DOHH2 (cell line): Measurements from ENCODE around the gene SLC9A8.

ENCODE experiments used
- H3F3A ChIP-seq: fragments of 200-600 bp; sonication (generic), shearing (Covaris generic); 2 replicates; pipeline ENCODE4 v1.6.0; 2016; ENCODE audit warnings: antibody characterized with exemption, mild to moderate bottlenecking; ENCODE audit not compliant: control insufficient read depth, insufficient read depth
- H3K27ac ChIP-seq: fragments of 200-600 bp; sonication (generic); 2 replicates; pipeline ENCODE4 v1.5.1; 2014; ENCODE audit warnings: low read depth, mild to moderate bottlenecking, low read length, moderate library complexity
- H3K27me3 ChIP-seq: fragments of 200-600 bp; sonication (generic); 2 replicates; pipeline ENCODE4 v1.6.1; 2014; ENCODE audit warnings: mild to moderate bottlenecking, low read length, mixed read lengths; ENCODE audit not compliant: control insufficient read depth
- H3K36me3 ChIP-seq: fragments of 200-600 bp; sonication (generic); 2 replicates; pipeline ENCODE4 v1.6.1; 2014; ENCODE audit warnings: mild to moderate bottlenecking, low read length, moderate library complexity, mixed read lengths; ENCODE audit not compliant: control insufficient read depth
- H3K4me1 ChIP-seq: fragments of 200-600 bp; sonication (generic); 2 replicates; pipeline ENCODE4 v1.6.1; 2014; ENCODE audit warnings: mild to moderate bottlenecking, low read length, mixed read lengths; ENCODE audit not compliant: control insufficient read depth
- H3K4me2 ChIP-seq: fragments of 200-600 bp; sonication (generic); 2 replicates; pipeline ENCODE4 v1.6.0; 2014; ENCODE audit warnings: mild to moderate bottlenecking, low read length, moderate library complexity
- H3K4me3 ChIP-seq: fragments of 200-600 bp; sonication (generic); 2 replicates; pipeline ENCODE4 v1.5.1; 2014; ENCODE audit warnings: mild to moderate bottlenecking, low read length, mixed read lengths
- H3K79me2 ChIP-seq: fragments of 200-600 bp; sonication (generic); 2 replicates; pipeline ENCODE4 v1.6.1; 2014; ENCODE audit warnings: mild to moderate bottlenecking, low read length, mixed read lengths; ENCODE audit not compliant: control insufficient read depth
- H3K9me2 ChIP-seq: fragments of 200-600 bp; sonication (generic); replicated peaks from 2 replicates; pipeline ENCODE4 v1.6.1; 2014; ENCODE audit warnings: mild to moderate bottlenecking, low read length, mixed read lengths; ENCODE audit not compliant: control insufficient read depth
- H3K9me3 ChIP-seq: fragments of 200-600 bp; sonication (generic); 2 replicates; pipeline ENCODE4 v1.6.1; 2014; ENCODE audit warnings: antibody characterized with exemption, low read length, mixed read lengths; ENCODE audit not compliant: control insufficient read depth, insufficient read depth
- H4K20me1 ChIP-seq: fragments of 200-600 bp; sonication (generic); 2 replicates; pipeline ENCODE4 v1.6.0; 2014; ENCODE audit warnings: low read depth, mild to moderate bottlenecking, antibody characterized with exemption, low read length, moderate library complexity; ENCODE audit not compliant: control insufficient read depth, insufficient read depth
- CTCF ChIP-seq: fragments of 200-600 bp; sonication (generic); IDR thresholded peaks from one replicate; pipeline ENCODE4 v1.5.1; 2014; ENCODE audit warnings: antibody characterized with exemption, mild to moderate bottlenecking, low read depth, low read length; ENCODE audit not compliant: poor library complexity, severe bottlenecking
- EZH2phosphoT487 ChIP-seq: fragments of 200-600 bp; sonication (generic); IDR thresholded peaks from 2 replicates; pipeline ENCODE4 v1.6.1; 2017; ENCODE audit warnings: borderline replicate concordance, mild to moderate bottlenecking, antibody characterized with exemption, low read length, moderate library complexity, mixed read lengths

The SLC9A8 gene

GRCh38 chr20:49872056-49872455, 59.4 kb downstream of the SLC9A8 start:
- Histone ChIP-seq H3K36me3 (no peaks in the 10 kb centered on the region; the same call in none of the 2 replicates), H3K4me1 (peaks cover 4% of the 10 kb centered on the region; the same call in 1 of the 2 replicates), H3K4me2 (no peak overlapping the region)

GRCh38 chr20:49874696-49875095, 62.1 kb downstream of the SLC9A8 start:
- Histone ChIP-seq H4K20me1 (no peaks in the 10 kb centered on the region), H3K79me2 (no peaks in the 10 kb centered on the region), H3K36me3 (no peaks in the 10 kb centered on the region), H3K4me2 (no peak overlapping the region), H3K4me3 (no peak overlapping the region), H3F3A (no peaks in the 10 kb centered on the region), H3K4me1 (no peaks in the 10 kb centered on the region), H3K9me3 (no peaks in the 10 kb centered on the region), H3K27ac (no peak overlapping the region), H3K9me2 (no peaks in the 10 kb centered on the region), H3K27me3 (no peaks in the 10 kb centered on the region)
- TF ChIP-seq EZH2phosphoT487, result no peak
- TF ChIP-seq CTCF, result no peak

More at GRCh38 chr20:49872056-49872455, 59.4 kb downstream of the SLC9A8 start:
- H3K4me3 ChIP-seq, result no peak overlapping the region
- H3K27ac ChIP-seq, result no peak overlapping the region
- H3K9me2 ChIP-seq, result no peaks in the 10 kb centered on the region
- no peaks in the 10 kb centered on the region for H3F3A ChIP-seq
- H3K79me2 ChIP-seq, result no peaks in the 10 kb centered on the region
- TF ChIP-seq EZH2phosphoT487, result no peak
- no peak for TF ChIP-seq CTCF
- no peaks in the 10 kb centered on the region for H4K20me1 ChIP-seq
- no peaks in the 10 kb centered on the region for H3K9me3 ChIP-seq
- H3K27me3 ChIP-seq, result no peaks in the 10 kb centered on the region

GRCh38 chr20:49877386-49877921, 64.8 kb downstream of the SLC9A8 start:
- Histone ChIP-seq H3K4me3 (no peak overlapping the region), H3K27ac (no peak overlapping the region), H3K79me2 (no peaks in the 10 kb centered on the region), H3K4me1 (no peaks in the 10 kb centered on the region), H3K9me3 (no peaks in the 10 kb centered on the region), H4K20me1 (no peaks in the 10 kb centered on the region), H3K36me3 (peaks cover 7% of the 10 kb centered on the region; the same call in 1 of the 2 replicates), H3K4me2 (no peak overlapping the region), H3F3A (no peaks in the 10 kb centered on the region), H3K27me3 (no peaks in the 10 kb centered on the region), H3K9me2 (no peaks in the 10 kb centered on the region)
- TF ChIP-seq EZH2phosphoT487 (no peak), CTCF (no peak)
